HepG2 (cell line): ENCODE data around the gene TSPAN9. TPM values are rescaled to one million over a fixed set of nuclear protein-coding genes. Genes with fewer than 3 reads are reported as not detected.

Experiments
- ATAC-seq: fragments of 200-7000 bp; cut with Tn5 transposase; 3 replicates; pipeline ENCODE4 v1.9.1; 2020; ENCODE audit warnings: mild to moderate bottlenecking, moderate library complexity
- BruUV-seq: library from RNA; stranded (reverse); fragments of 400-500 nt; replicated peaks from 2 replicates; lab custom pipeline; 2021; lab: Mats Ljungman, UMichigan
- CTCF ChIA-PET: fragments of 300-600 bp; formaldehyde crosslinking; extraction: SDS; loops from one replicate; lab custom pipeline; 2021; ENCODE audit warnings: low total read pairs, inconsistent platforms, low intra/inter-chr PET ratio; lab: Yijun Ruan, JAX
- POLR2A ChIA-PET: fragments of 350-600 bp; sonication (Branson Sonifier 250); formaldehyde crosslinking; loops from one replicate; lab custom pipeline; 2020; ENCODE audit warnings: antibody characterized with exemption, inconsistent platforms; lab: Yijun Ruan, JAX
- DNase-seq: peaks from one replicate; pipeline ENCODE4 v3.0.0-alpha.2; 2015; ENCODE audit warnings: low spot score
- FAIRE-seq: peaks from 3 replicates; lab custom pipeline; 2011; peaks lifted over from hg19 to GRCh38; lab: Jason Lieb, UNC
- H2AFZ ChIP-seq: one replicate; pipeline ENCODE4 v1.6.1; 2011; ENCODE audit warnings: low read length, inconsistent platforms
- H3K27ac ChIP-seq: fragments of 300-600 bp; 3 replicates; pipeline ENCODE4 v1.8.0; 2011; ENCODE audit warnings: mixed run types, mild to moderate bottlenecking, mixed read lengths, low read length, inconsistent platforms; ENCODE audit not compliant: insufficient read depth; ENCODE audit errors: extremely low read length
- H3K27me3 ChIP-seq, 2 experiments: fragments of 200-600 bp in 1 of 2; 2 replicates in 1 of 2; 3 replicates in 1 of 2; pipeline versions ENCODE4 v1.6.0 to v1.8.0; 2011; ENCODE audit warnings: low read length in 2 of 2, mild to moderate bottlenecking in 2 of 2, moderate library complexity in 2 of 2, inconsistent platforms in 1 of 2; ENCODE audit not compliant: insufficient read depth in 2 of 2, control insufficient read depth in 1 of 2
- H3K36me3 ChIP-seq, 2 experiments: fragments of 200-600 bp in 1 of 2; replicated peaks in 1 of 2; 2 replicates in 1 of 2; 3 replicates in 1 of 2; pipeline versions ENCODE4 v1.5.1 to v1.8.0; 2011; ENCODE audit warnings: low read length in 2 of 2, inconsistent platforms in 1 of 2; ENCODE audit not compliant: insufficient read depth in 2 of 2, control insufficient read depth in 1 of 2
- H3K4me1 ChIP-seq: 2 replicates; pipeline ENCODE4 v1.5.1; 2012; ENCODE audit warnings: low read length, inconsistent platforms; ENCODE audit not compliant: insufficient read depth
- H3K4me2 ChIP-seq: 2 replicates; pipeline ENCODE4 v1.6.0; 2011; ENCODE audit warnings: low read depth, low read length, inconsistent platforms
- H3K4me3 ChIP-seq, 3 experiments: fragments of 200-600 bp in 1 of 3; sonication (generic), shearing (Covaris generic) in 1 of 3; replicated peaks in 1 of 3; 2 replicates each; pipeline ENCODE4 v1.5.1; 2011 to 2016; ENCODE audit warnings: low read length in 3 of 3, inconsistent platforms in 2 of 3, low read depth in 2 of 3, mild to moderate bottlenecking in 2 of 3, control low read depth in 1 of 3, mixed read lengths in 1 of 3; ENCODE audit not compliant: insufficient read depth in 1 of 3
- H3K79me2 ChIP-seq: one replicate; pipeline ENCODE4 v1.6.1; 2011; ENCODE audit warnings: low read length, inconsistent platforms; ENCODE audit not compliant: insufficient read depth
- H3K9ac ChIP-seq: 2 replicates; pipeline ENCODE4 v1.6.0; 2011; ENCODE audit warnings: mild to moderate bottlenecking, low read depth, low read length, inconsistent platforms; ENCODE audit not compliant: insufficient read depth
- H3K9me3 ChIP-seq: 2 replicates; pipeline ENCODE4 v1.5.1; 2012; ENCODE audit warnings: mild to moderate bottlenecking, low read length
- H4K20me1 ChIP-seq: 2 replicates; pipeline ENCODE4 v1.6.0; 2011; ENCODE audit warnings: inconsistent platforms, mild to moderate bottlenecking, low read length, moderate library complexity; ENCODE audit not compliant: insufficient read depth
- AGO2 ChIP-seq: fragments of 200-400 bp; formaldehyde crosslinking; optimal IDR thresholded peaks from 2 replicates; pipeline ENCODE3; 2017; ENCODE audit warnings: mild to moderate bottlenecking, low read depth, low read length, moderate library complexity
- SIX1 ChIP-seq: sonication (generic); formaldehyde crosslinking; IDR thresholded peaks from 2 replicates; pipeline ENCODE4 v1.4.0; 2020; ENCODE audit warnings: missing genetic modification reagents, borderline replicate concordance
- ZNF652 ChIP-seq: IDR thresholded peaks from 2 replicates; pipeline ENCODE4 v1.6.1; 2016; ENCODE audit warnings: low read depth, borderline replicate concordance
- ZSCAN22 ChIP-seq: sonication (generic); formaldehyde crosslinking; IDR thresholded peaks from 2 replicates; pipeline ENCODE4 v1.4.0; 2020; ENCODE audit warnings: mild to moderate bottlenecking, missing genetic modification reagents
- WGBS: methylation state at CpG from one replicate; pipeline ENCODE4 v1.1.6; 2017; ENCODE audit warnings: low lambda C conversion rate; 5-methylcytosine and 5-hydroxymethylcytosine counted together
- in situ Hi-C: cut with HindIII; loops from 2 replicates; pipeline ENCODE4 v1.10.0; 2017; ENCODE audit warnings: low pct_unique_long_range_greater_than_20kb; ENCODE audit not compliant: extremely low pct_ligation_motif_present
- intact Hi-C: fragments of 100-400 bp; cut with micrococcal nuclease; formaldehyde crosslinking; loops from one replicate; pipeline ENCODE4 v1.10.0; 2022; ENCODE audit not compliant: unreplicated experiment
- polyA plus RNA-seq, 8 experiments: library from polyadenylated mRNA; depleted of rRNA in 3 of 8; stranded (reverse) in 7 of 8; unstranded in 1 of 8; fragments of >200 nt; fragmentation: Illumina TruSeq in 4 of 8; extraction: Trizol in 4 of 8; gene quantifications; 2 replicates each; pipeline versions ENCODE4 v1.2.1 to v1.2.3, GENCODE V29; 2011 to 2016; ENCODE audit warnings: low read depth in 4 of 8, missing spikeins in 1 of 8, mixed read lengths in 1 of 8; ENCODE audit not compliant: insufficient read depth in 1 of 8
- total RNA-seq, 5 experiments: library from RNA; depleted of rRNA; stranded (reverse); fragments of >200 nt; fragmentation: Illumina TruSeq; extraction: Trizol; gene quantifications; 2 replicates each; pipeline ENCODE4 v1.2.3, GENCODE V29; 2016; ENCODE audit warnings: low read depth in 1 of 5

TSPAN9 gene
- total and polyA plus RNA-seq, 2 of the 13 experiments (the other 11 are each of a cell fraction or from before 2014, with no cell fraction given): 18.1 to 42.3 TPM

GRCh38 chr12:3030821-3031429, 46.3 kb upstream of the TSPAN9 start:
- ChIA-PET POLR2A (no interaction called here), CTCF (no interaction called here)
- Histone ChIP-seq H2AFZ (no peak overlapping the region), H3K9me3 (no peaks in the 10 kb centered on the region), H3K27me3 (no peaks in the 10 kb centered on the region), H3K4me3 (no peak overlapping the region), H3K36me3 (peaks cover 34 to 68% of the 10 kb centered on the region in 2 experiments), H3K9ac (no peak overlapping the region), H3K27ac (no peak overlapping the region), H3K79me2 (no peaks in the 10 kb centered on the region), H3K4me1 (no peaks in the 10 kb centered on the region), H3K4me2 (no peak overlapping the region), H4K20me1 (peaks cover 3% of the 10 kb centered on the region; the same call in 1 of the 2 replicates)
- in situ Hi-C loops: loop anchor here (10.0 kb wide), 1 partner anchor 146 kb away; no protein-coding TSS in a partner anchor
- intact Hi-C loops: loop anchor here (5.0 kb wide), 1 partner anchor 69 kb away; no protein-coding TSS in a partner anchor
- DNase-seq: no peak
- BruUV-seq: no TSS peak
- 96% methylated on average over 7 of the region's 21 CpGs for WGBS
- TF ChIP-seq ZNF652 (CRISPR knock-in tag) (no peak), AGO2 (peak; percentile 55)
- no peak for FAIRE-seq
- ATAC-seq: no peak

GRCh38 chr12:3032161-3032560, 45.0 kb upstream of the TSPAN9 start:
- FAIRE-seq (no peak), DNase-seq (no peak), ATAC-seq (no peak)
- BruUV-seq: no TSS peak
- H3K36me3 ChIP-seq: peaks cover 31 to 64% of the 10 kb centered on the region in 2 experiments
- H2AFZ ChIP-seq: no peak overlapping the region
- H3K9me3 ChIP-seq: no peaks in the 10 kb centered on the region
- intact Hi-C loops (loop anchor here (5.0 kb wide), 1 partner anchor 70 kb away; no protein-coding TSS in a partner anchor), in situ Hi-C loops (loop anchor here (10.0 kb wide), 1 partner anchor 147 kb away; no protein-coding TSS in a partner anchor)
- ChIA-PET CTCF (no interaction called here), POLR2A (no interaction called here)
- no peaks in the 10 kb centered on the region for H3K79me2 ChIP-seq
- H3K27me3 ChIP-seq: no peaks in the 10 kb centered on the region
- no peak overlapping the region for H3K4me3 ChIP-seq
- H3K4me1 ChIP-seq: no peaks in the 10 kb centered on the region
- H4K20me1 ChIP-seq: peaks cover 3% of the 10 kb centered on the region; the same call in 1 of the 2 replicates
- H3K4me2 ChIP-seq: no peak overlapping the region
- 92% methylated on average over 11 of the region's 12 CpGs for WGBS
- no peak overlapping the region for H3K27ac ChIP-seq
- no peak overlapping the region for H3K9ac ChIP-seq
- no peak for TF ChIP-seq SIX1 (CRISPR knock-in tag)
- TF ChIP-seq ZSCAN22 (CRISPR knock-in tag): no peak
- peak; percentile 57 for TF ChIP-seq AGO2
